Nephron (organoid): ENCODE data around the gene RPP40.

ENCODE experiments used
- H3K27ac Mint-ChIP-seq, 3 experiments: 2 replicates each; pipeline ENCODE4 v1.8.0; 2020; ENCODE audit warnings: mixed read lengths in 3 of 3, mild to moderate bottlenecking in 2 of 3, moderate library complexity in 1 of 3
- H3K27me3 Mint-ChIP-seq: 2 replicates; pipeline ENCODE4 v1.8.0; 2021; ENCODE audit warnings: low read depth, mild to moderate bottlenecking, moderate library complexity, mixed read lengths
- H3K36me3 Mint-ChIP-seq: 2 replicates; pipeline ENCODE4 v1.8.0; 2020; ENCODE audit warnings: low read depth, mixed read lengths
- H3K4me1 Mint-ChIP-seq: 2 replicates; pipeline ENCODE4 v1.8.0; 2020; ENCODE audit warnings: mixed read lengths
- H3K4me3 Mint-ChIP-seq, 3 experiments: 2 replicates each; pipeline ENCODE4 v1.8.0; 2020; ENCODE audit warnings: mild to moderate bottlenecking in 3 of 3, mixed read lengths in 3 of 3, moderate library complexity in 2 of 3
- H3K9me3 Mint-ChIP-seq: 2 replicates; pipeline ENCODE4 v1.8.0; 2020; ENCODE audit warnings: mixed read lengths
- CTCF ChIP-seq, 3 experiments: fragments of 200-600 bp; sonication (generic); IDR thresholded peaks; one replicate each; pipeline ENCODE4 v1.5.0; 2021; ENCODE audit warnings: antibody characterized with exemption in 3 of 3; ENCODE audit not compliant: unreplicated experiment in 3 of 3

Gene RPP40

GRCh38 chr6:4973415-4973814 is 30.4 kb downstream of the RPP40 start:
- no peak overlapping the region for H3K4me3 Mint-ChIP-seq
- peaks cover 7% of the 10 kb centered on the region for H3K36me3 Mint-ChIP-seq
- H3K9me3 Mint-ChIP-seq = peaks cover 13% of the 10 kb centered on the region
- peaks cover 3% of the 10 kb centered on the region for H3K27me3 Mint-ChIP-seq
- peak overlapping the region; percentile 80 to 92 (median 90) for H3K27ac Mint-ChIP-seq
- peaks cover 33% of the 10 kb centered on the region for H3K4me1 Mint-ChIP-seq
- no peak for TF ChIP-seq CTCF (IDR thresholded peaks at IDR 0.05; ENCODE audit: unreplicated experiment in 3 of 3)

- TF ChIP-seq CTCF (IDR thresholded peaks at IDR 0.05; ENCODE audit: unreplicated experiment in 3 of 3) = no peak
- Mint-ChIP-seq H3K9me3 (peaks cover 12% of the 10 kb centered on the region), H3K4me1 (peaks cover 33% of the 10 kb centered on the region), H3K4me3 (no peak overlapping the region), H3K27ac (peak overlapping the region in 2 of 3 experiments; percentile 16 to 35), H3K36me3 (peaks cover 7% of the 10 kb centered on the region), H3K27me3 (peaks cover 3% of the 10 kb centered on the region)
These were observed 31.4 kb downstream of the RPP40 start for GRCh38 chr6:4972438-4972837.

GRCh38 chr6:4971851-4972250 is 32.0 kb downstream of the RPP40 start:
- Mint-ChIP-seq H3K36me3 (peaks cover 3% of the 10 kb centered on the region), H3K9me3 (peaks cover 6% of the 10 kb centered on the region), H3K27me3 (peaks cover 3% of the 10 kb centered on the region), H3K27ac (no peak overlapping the region), H3K4me1 (peaks cover 33% of the 10 kb centered on the region), H3K4me3 (no peak overlapping the region)
- TF ChIP-seq CTCF (IDR thresholded peaks at IDR 0.05; ENCODE audit: unreplicated experiment in 3 of 3) = no peak

- Mint-ChIP-seq H3K9me3 (no peaks in the 10 kb centered on the region), H3K27ac (no peak overlapping the region), H3K36me3 (no peaks in the 10 kb centered on the region), H3K4me3 (no peak overlapping the region), H3K27me3 (peaks cover 3% of the 10 kb centered on the region), H3K4me1 (peaks cover 33% of the 10 kb centered on the region)
- no peak for TF ChIP-seq CTCF (IDR thresholded peaks at IDR 0.05; ENCODE audit: unreplicated experiment in 3 of 3)
These were observed 33.0 kb downstream of the RPP40 start for GRCh38 chr6:4970739-4971395.

- Mint-ChIP-seq H3K9me3 (no peaks in the 10 kb centered on the region), H3K36me3 (no peaks in the 10 kb centered on the region), H3K27me3 (peaks cover 3% of the 10 kb centered on the region), H3K4me3 (no peak overlapping the region), H3K4me1 (peaks cover 31% of the 10 kb centered on the region), H3K27ac (no peak overlapping the region)
- TF ChIP-seq CTCF (IDR thresholded peaks at IDR 0.05; ENCODE audit: unreplicated experiment in 3 of 3) = no peak
These were observed 34.1 kb downstream of the RPP40 start for GRCh38 chr6:4969609-4970285.
